B cell (primary cell): ENCODE results near the gene PTPN21. TPM values are rescaled to one million over a fixed set of nuclear protein-coding genes. Genes with fewer than 3 reads are reported as not detected.

Experiments
- ATAC-seq: fragments of 200-7000 bp; cut with Tn5 transposase; one replicate; pipeline ENCODE4 v1.10.0; 2021; ENCODE audit warnings: low read depth, mild to moderate bottlenecking, moderate number of reproducible peaks, moderate library complexity
- CTCF ChIA-PET: fragments of 350-600 bp; sonication (Branson Sonifier 250); formaldehyde crosslinking; loops from one replicate; lab custom pipeline; 2021; ENCODE audit warnings: antibody characterized with exemption, inconsistent platforms; lab: Charles Lee
- POLR2A ChIA-PET: fragments of 350-600 bp; sonication (Branson Sonifier 250); formaldehyde crosslinking; loops from one replicate; lab custom pipeline; 2021; ENCODE audit warnings: antibody characterized with exemption; lab: Charles Lee
- DNase-seq: peaks from one replicate; pipeline ENCODE4 v3.0.0; 2013
- H2AFZ ChIP-seq: 2 replicates; pipeline ENCODE4 v1.6.1; 2012; ENCODE audit warnings: mild to moderate bottlenecking, low read depth, low read length; ENCODE audit not compliant: insufficient read depth, poor library complexity, severe bottlenecking
- H3K27ac ChIP-seq, 2 donors: 1 replicate in 1 of 2; 2 replicates in 1 of 2; pipeline ENCODE4 v1.5.1; 2012 to 2013; ENCODE audit warnings: low read length in 2 of 2, mild to moderate bottlenecking in 2 of 2, moderate library complexity in 1 of 2
- H3K27me3 ChIP-seq, 4 experiments: fragments of 200-600 bp in 1 of 4; sonication (generic) in 1 of 4; replicated peaks in 1 of 4; 1 replicate in 2 of 4; 2 replicates in 2 of 4; pipeline versions ENCODE4 v1.6.1 to v1.7.0; 2013 to 2016; ENCODE audit warnings: low read length in 3 of 4, mild to moderate bottlenecking in 2 of 4, mixed read lengths in 1 of 4, moderate library complexity in 1 of 4; ENCODE audit not compliant: insufficient read depth in 4 of 4, control insufficient read depth in 3 of 4; ENCODE audit errors: control extremely low read depth in 1 of 4
- H3K36me3 ChIP-seq, 2 experiments: replicated peaks in 1 of 2; 1 replicate in 1 of 2; 2 replicates in 1 of 2; pipeline versions ENCODE4 v1.6.1 to v1.7.1; 2013; ENCODE audit warnings: low read length in 1 of 2; ENCODE audit not compliant: insufficient read depth in 2 of 2, control insufficient read depth in 1 of 2; ENCODE audit errors: control extremely low read depth in 1 of 2, extremely low read depth in 1 of 2
- H3K4me1 ChIP-seq, 2 donors: fragments of 200-600 bp in 1 of 2; sonication (generic) in 1 of 2; 1 replicate in 1 of 2; 2 replicates in 1 of 2; pipeline versions ENCODE4 v1.5.1 to v1.6.1; 2013 to 2017; ENCODE audit warnings: low read length in 2 of 2; ENCODE audit not compliant: control insufficient read depth in 2 of 2, insufficient read depth in 2 of 2
- H3K4me2 ChIP-seq: replicated peaks from 2 replicates; pipeline ENCODE3; 2012; ENCODE audit warnings: mild to moderate bottlenecking, low read depth, low read length; ENCODE audit not compliant: poor library complexity, severe bottlenecking
- H3K4me3 ChIP-seq, 5 experiments: fragments of 200-600 bp in 1 of 5; sonication (generic) in 1 of 5; 1 replicate in 3 of 5; 2 replicates in 2 of 5; pipeline versions ENCODE4 v1.5.1 to v1.7.0; 2011 to 2016; ENCODE audit warnings: low read length in 4 of 5, mild to moderate bottlenecking in 4 of 5, low read depth in 2 of 5, control low read depth in 1 of 5, moderate library complexity in 1 of 5; ENCODE audit not compliant: insufficient read depth in 1 of 5; ENCODE audit errors: control extremely low read depth in 1 of 5, extremely low read depth in 1 of 5
- H3K79me2 ChIP-seq: fragments of 200-600 bp; sonication (generic); one replicate; pipeline ENCODE4 v1.6.0; 2016; ENCODE audit warnings: low read length; ENCODE audit not compliant: control insufficient read depth, insufficient read depth
- H3K9ac ChIP-seq: fragments of 200-600 bp; sonication (generic); 2 replicates; pipeline ENCODE4 v1.6.1; 2017; ENCODE audit warnings: mild to moderate bottlenecking, low read length, moderate library complexity
- H3K9me3 ChIP-seq, 3 donors: one replicate each; pipeline versions ENCODE4 v1.6.1 to v1.7.1; 2013; ENCODE audit warnings: low read length in 2 of 3; ENCODE audit not compliant: control insufficient read depth in 2 of 3, insufficient read depth in 1 of 3; ENCODE audit errors: control extremely low read depth in 1 of 3
- H4K20me1 ChIP-seq: 2 replicates; pipeline ENCODE4 v1.6.0; 2012; ENCODE audit warnings: mild to moderate bottlenecking, low read length; ENCODE audit not compliant: insufficient read depth, control insufficient read depth, poor library complexity, severe bottlenecking
- H3K27ac Mint-ChIP-seq: one replicate; pipeline ENCODE4 v1.8.0; 2021; ENCODE audit warnings: mixed read lengths
- H3K27me3 Mint-ChIP-seq: one replicate; pipeline ENCODE4 v1.8.0; 2021; ENCODE audit warnings: mixed read lengths
- H3K4me1 Mint-ChIP-seq: one replicate; pipeline ENCODE4 v1.8.0; 2021; ENCODE audit warnings: mixed read lengths
- H3K4me3 Mint-ChIP-seq: one replicate; pipeline ENCODE4 v1.8.0; 2021; ENCODE audit warnings: mixed read lengths
- H3K9me3 Mint-ChIP-seq: one replicate; pipeline ENCODE4 v1.8.0; 2022; ENCODE audit warnings: mixed read lengths; ENCODE audit not compliant: insufficient read depth
- EZH2 ChIP-seq: IDR thresholded peaks from 2 replicates; pipeline ENCODE4 v1.6.1; 2012; ENCODE audit warnings: borderline replicate concordance, low read depth, mild to moderate bottlenecking, moderate library complexity, low read length; ENCODE audit not compliant: insufficient read depth, poor library complexity, severe bottlenecking
- WGBS: methylation state at CpG from one replicate; pipeline ENCODE4 v1.1.5; 2013; ENCODE audit warnings: missing lambda C conversion rate; ENCODE audit not compliant: insufficient coverage; 5-methylcytosine and 5-hydroxymethylcytosine counted together
- intact Hi-C: fragments of 100-400 bp; cut with micrococcal nuclease; formaldehyde crosslinking; loops from one replicate; pipeline ENCODE4 v1.10.0; 2022
- polyA plus RNA-seq: library from polyadenylated mRNA; depleted of rRNA; stranded (reverse); fragments of >200 nt; gene quantifications from 2 replicates; pipeline ENCODE4 v1.2.3, GENCODE V29; 2012
- total RNA-seq, 2 donors: library from RNA; stranded (reverse); fragments of 120-200 nt in 1 of 2; gene quantifications; 1 replicate in 1 of 2; 2 replicates in 1 of 2; pipeline versions ENCODE4 v1.2.3 to v1.2.4, GENCODE V29; 2013 to 2022
- TF ChIP-seq, protein P1 (sequence below): fragments of 200-600 bp; IDR thresholded peaks from one replicate; pipeline ENCODE4 v1.8.0; 2022; ENCODE audit warnings: antibody characterized with exemption, mild to moderate bottlenecking

Gene PTPN21
- total and polyA plus RNA-seq, 2 donors (not counting 1 experiment from before 2014, with no cell fraction given), result not detected

DNA sequence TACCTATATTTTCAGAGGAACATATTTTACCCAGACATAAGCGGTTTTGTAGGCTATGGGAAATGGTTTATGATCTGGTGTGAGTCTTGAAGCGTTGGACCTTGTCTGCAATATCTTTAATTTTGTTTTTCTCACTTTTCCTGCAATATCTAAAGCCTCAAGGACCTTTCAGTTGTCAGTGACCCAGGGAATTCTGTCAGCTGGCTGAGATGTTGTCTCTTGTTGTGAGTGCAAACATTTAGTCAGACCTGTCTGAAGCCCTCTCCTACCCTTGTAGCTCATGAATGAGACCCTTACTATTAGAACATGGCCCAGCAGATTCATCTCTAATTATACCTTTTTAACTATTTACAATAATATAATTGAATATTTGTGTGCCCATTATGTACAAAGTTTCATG is 115.7 kb downstream of the PTPN21 start:
- Histone ChIP-seq H3K27me3 (no peaks in the 10 kb centered on the region), H3K79me2 (no peaks in the 10 kb centered on the region), H3K4me3 (no peak overlapping the region), H3K9ac (no peak overlapping the region), H3K4me2 (no peak overlapping the region), H4K20me1 (no peaks in the 10 kb centered on the region), H2AFZ (no peak overlapping the region), H3K27ac (no peak overlapping the region), H3K9me3 (no peaks in the 10 kb centered on the region), H3K36me3 (no peaks in the 10 kb centered on the region), H3K4me1 (no peaks in the 10 kb centered on the region)
- no peak overlapping the region for H3K27ac Mint-ChIP-seq
- TF ChIP-seq, protein P1, sequence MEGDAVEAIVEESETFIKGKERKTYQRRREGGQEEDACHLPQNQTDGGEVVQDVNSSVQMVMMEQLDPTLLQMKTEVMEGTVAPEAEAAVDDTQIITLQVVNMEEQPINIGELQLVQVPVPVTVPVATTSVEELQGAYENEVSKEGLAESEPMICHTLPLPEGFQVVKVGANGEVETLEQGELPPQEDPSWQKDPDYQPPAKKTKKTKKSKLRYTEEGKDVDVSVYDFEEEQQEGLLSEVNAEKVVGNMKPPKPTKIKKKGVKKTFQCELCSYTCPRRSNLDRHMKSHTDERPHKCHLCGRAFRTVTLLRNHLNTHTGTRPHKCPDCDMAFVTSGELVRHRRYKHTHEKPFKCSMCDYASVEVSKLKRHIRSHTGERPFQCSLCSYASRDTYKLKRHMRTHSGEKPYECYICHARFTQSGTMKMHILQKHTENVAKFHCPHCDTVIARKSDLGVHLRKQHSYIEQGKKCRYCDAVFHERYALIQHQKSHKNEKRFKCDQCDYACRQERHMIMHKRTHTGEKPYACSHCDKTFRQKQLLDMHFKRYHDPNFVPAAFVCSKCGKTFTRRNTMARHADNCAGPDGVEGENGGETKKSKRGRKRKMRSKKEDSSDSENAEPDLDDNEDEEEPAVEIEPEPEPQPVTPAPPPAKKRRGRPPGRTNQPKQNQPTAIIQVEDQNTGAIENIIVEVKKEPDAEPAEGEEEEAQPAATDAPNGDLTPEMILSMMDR, result no peak
- TF ChIP-seq EZH2, result no peak
- intact Hi-C loops, result no loop called here
- no CpG with 5 or more reads among the region's 2 CpGs for WGBS
- no peaks in the 10 kb centered on the region for H3K27me3 Mint-ChIP-seq
- ChIA-PET CTCF (interaction anchor here (1.2 kb wide), 1 partner anchor 10 kb away, joined by 3 read pairs; no protein-coding TSS in a partner anchor), POLR2A (no interaction called here)
- DNase-seq (no peak), ATAC-seq (no peak)
- H3K4me1 Mint-ChIP-seq, result no peaks in the 10 kb centered on the region
- no peaks in the 10 kb centered on the region for H3K9me3 Mint-ChIP-seq
- H3K4me3 Mint-ChIP-seq, result no peak overlapping the region

DNA sequence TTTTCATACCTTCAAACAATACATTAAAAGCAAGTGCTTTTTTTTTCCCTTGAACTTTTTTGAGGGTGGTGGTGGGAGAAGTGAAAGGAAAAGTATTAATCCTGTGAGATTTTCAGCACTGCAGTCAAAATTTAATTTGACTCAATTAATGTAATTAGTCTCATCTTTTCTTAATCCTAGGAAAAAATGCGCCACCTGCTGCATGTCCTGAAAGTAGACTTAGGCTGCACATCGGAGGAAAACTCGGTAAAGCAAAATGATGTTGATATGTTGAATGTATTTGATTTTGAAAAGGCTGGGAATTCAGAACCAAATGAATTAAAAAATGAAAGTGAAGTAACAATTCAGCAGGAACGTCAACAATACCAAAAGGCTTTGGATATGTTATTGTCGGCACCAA is 117.1 kb downstream of the PTPN21 start:
- no peak overlapping the region for H3K27ac Mint-ChIP-seq
- no peaks in the 10 kb centered on the region for H3K27me3 ChIP-seq
- H3K36me3 ChIP-seq, result no peaks in the 10 kb centered on the region
- H4K20me1 ChIP-seq, result no peaks in the 10 kb centered on the region
- H3K9me3 Mint-ChIP-seq, result no peaks in the 10 kb centered on the region
- H3K4me1 Mint-ChIP-seq, result no peaks in the 10 kb centered on the region
- no peak overlapping the region for H3K27ac ChIP-seq
- ChIA-PET CTCF (interaction anchor here (0.6 to 0.9 kb wide), 2 partner anchors 249 to 574 kb away, joined by 3 read pairs; no protein-coding TSS in a partner anchor), POLR2A (no interaction called here)
- H3K9ac ChIP-seq, result no peak overlapping the region
- no peaks in the 10 kb centered on the region for H3K4me1 ChIP-seq
- no peak overlapping the region for H3K4me3 ChIP-seq
- H3K4me2 ChIP-seq, result no peak overlapping the region
- no peaks in the 10 kb centered on the region for H3K79me2 ChIP-seq
- ATAC-seq, result no peak
- intact Hi-C loops, result no loop called here
- H3K4me3 Mint-ChIP-seq, result no peak overlapping the region
- H2AFZ ChIP-seq, result no peak overlapping the region
- TF ChIP-seq EZH2, result no peak
- TF ChIP-seq, protein P1, result no peak
- WGBS, result 100% methylated on average over 1 of the region's 5 CpGs
- no peaks in the 10 kb centered on the region for H3K27me3 Mint-ChIP-seq
- no peak for DNase-seq
- no peaks in the 10 kb centered on the region for H3K9me3 ChIP-seq
